ENCODE measurements around the gene ANKRD13B. TPM values are rescaled to one million over a fixed set of nuclear protein-coding genes. Genes with fewer than 3 reads are reported as not detected.

ANKRD13B gene
- total RNA-seq, 1 donor from 2014 or later: 24.5 TPM

DNA sequence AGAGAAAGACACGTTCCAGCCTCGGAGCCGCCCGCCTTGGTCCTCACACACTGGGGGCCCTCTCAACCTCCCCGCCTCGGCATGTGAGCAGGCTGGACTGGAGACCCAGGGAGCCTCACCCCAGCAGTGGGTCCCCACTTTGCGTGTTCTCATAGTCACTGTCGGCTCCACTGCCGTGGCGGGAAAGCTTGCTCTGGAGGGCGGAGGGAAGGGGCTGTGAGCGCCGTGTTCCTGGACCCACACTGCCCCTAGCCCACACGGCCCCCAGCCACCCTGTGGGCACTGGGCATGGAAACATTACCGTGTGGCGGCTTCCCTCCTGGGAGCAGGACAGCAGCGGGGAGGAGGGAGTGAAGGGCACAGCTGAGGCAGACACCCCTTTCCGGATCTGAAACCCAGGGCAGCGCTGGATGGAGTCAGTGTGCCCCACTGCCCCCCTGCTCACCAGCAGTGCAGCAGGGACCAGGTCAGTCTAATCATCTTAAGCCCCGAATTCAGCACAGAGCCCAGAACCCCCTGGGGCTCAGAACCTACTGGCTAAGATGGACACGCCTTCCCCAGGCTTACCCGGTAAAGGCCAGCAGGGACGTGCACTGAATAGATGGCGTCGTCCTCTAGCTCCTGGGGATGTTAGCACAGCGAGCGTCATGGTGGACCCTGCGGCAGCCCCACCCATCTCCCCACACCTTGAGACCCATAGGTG lies 17.3 kb upstream of the ANKRD13B start:
- DNase-seq (ENCODE audit: low spot score): peak; percentile 78
- H3K36me3 Mint-ChIP-seq (ENCODE audit: low read depth): peaks cover 17% of the 10 kb centered on the region
- no peak overlapping the region for H3K27ac Mint-ChIP-seq (ENCODE audit: unreplicated experiment)
- no peak overlapping the region for H3K4me3 Mint-ChIP-seq (ENCODE audit: unreplicated experiment)
- no peaks in the 10 kb centered on the region for H3K27me3 Mint-ChIP-seq (ENCODE audit: low read depth)
- peaks cover 16% of the 10 kb centered on the region for H3K4me1 Mint-ChIP-seq (ENCODE audit: low read depth)
- TF ChIP-seq CTCF (IDR thresholded peaks at IDR 0.05): no peak
- no peaks in the 10 kb centered on the region for H3K9me3 Mint-ChIP-seq (ENCODE audit: low read depth)

DNA sequence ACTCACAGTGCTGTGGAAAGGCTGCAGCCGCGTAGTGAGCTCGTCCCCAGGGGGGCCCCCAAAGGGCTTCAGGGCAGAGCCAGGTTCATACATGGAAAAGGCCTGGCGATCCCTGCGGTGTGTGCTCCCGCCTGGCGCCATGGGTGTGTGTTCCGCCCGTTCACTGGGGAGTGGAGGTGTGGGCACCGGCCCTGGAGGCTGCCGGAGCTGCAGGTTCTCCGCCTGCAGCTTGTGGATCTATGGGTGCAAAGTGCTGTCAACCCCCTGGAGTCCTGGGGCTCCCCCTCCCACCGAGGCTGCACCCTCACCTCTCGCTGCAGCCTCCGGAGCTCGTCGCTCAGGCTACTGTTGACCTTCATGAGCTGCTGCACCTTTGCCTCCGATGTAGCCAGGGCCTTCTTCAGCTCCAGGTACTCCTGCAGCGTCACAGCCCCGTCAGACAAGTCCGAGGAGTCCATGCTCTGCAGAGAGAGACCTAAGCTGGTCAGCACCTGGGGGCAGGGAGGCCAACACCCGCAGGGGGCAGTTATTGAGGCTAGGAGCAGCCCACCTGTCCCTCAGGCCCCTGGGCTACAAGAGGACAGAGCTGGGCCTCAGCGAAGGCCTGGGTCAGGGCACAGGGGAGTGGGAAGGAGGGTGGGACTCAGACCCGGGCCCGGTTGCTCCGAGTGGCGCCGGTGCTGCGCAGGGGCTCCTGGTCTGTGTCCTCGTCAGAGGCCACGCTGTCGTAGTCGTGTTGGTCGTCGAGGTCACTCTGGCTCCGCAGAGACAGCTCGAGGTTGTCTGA lies 16.5 kb upstream of the ANKRD13B start:
- no peaks in the 10 kb centered on the region for H3K27me3 Mint-ChIP-seq (ENCODE audit: low read depth)
- no peak for TF ChIP-seq CTCF (IDR thresholded peaks at IDR 0.05)
- peaks cover 16% of the 10 kb centered on the region for H3K36me3 Mint-ChIP-seq (ENCODE audit: low read depth)
- H3K9me3 Mint-ChIP-seq (ENCODE audit: low read depth): no peaks in the 10 kb centered on the region
- H3K4me1 Mint-ChIP-seq (ENCODE audit: low read depth): peaks cover 10% of the 10 kb centered on the region
- H3K4me3 Mint-ChIP-seq (ENCODE audit: unreplicated experiment): no peak overlapping the region
- no peak overlapping the region for H3K27ac Mint-ChIP-seq (ENCODE audit: unreplicated experiment)
- no peak for DNase-seq (ENCODE audit: low spot score)

- no peaks in the 10 kb centered on the region for H3K27me3 Mint-ChIP-seq (ENCODE audit: low read depth)
- TF ChIP-seq CTCF (IDR thresholded peaks at IDR 0.05): no peak
- no peak for DNase-seq (ENCODE audit: low spot score)
- no peak overlapping the region for H3K4me3 Mint-ChIP-seq (ENCODE audit: unreplicated experiment)
- peaks cover 16% of the 10 kb centered on the region for H3K36me3 Mint-ChIP-seq (ENCODE audit: low read depth)
- no peaks in the 10 kb centered on the region for H3K9me3 Mint-ChIP-seq (ENCODE audit: low read depth)
- H3K4me1 Mint-ChIP-seq (ENCODE audit: low read depth): peaks cover 10% of the 10 kb centered on the region
- no peak overlapping the region for H3K27ac Mint-ChIP-seq (ENCODE audit: unreplicated experiment)
Observed at GRCh38 chr17:29577001-29577370, 15.9 kb upstream of the ANKRD13B start.

DNA sequence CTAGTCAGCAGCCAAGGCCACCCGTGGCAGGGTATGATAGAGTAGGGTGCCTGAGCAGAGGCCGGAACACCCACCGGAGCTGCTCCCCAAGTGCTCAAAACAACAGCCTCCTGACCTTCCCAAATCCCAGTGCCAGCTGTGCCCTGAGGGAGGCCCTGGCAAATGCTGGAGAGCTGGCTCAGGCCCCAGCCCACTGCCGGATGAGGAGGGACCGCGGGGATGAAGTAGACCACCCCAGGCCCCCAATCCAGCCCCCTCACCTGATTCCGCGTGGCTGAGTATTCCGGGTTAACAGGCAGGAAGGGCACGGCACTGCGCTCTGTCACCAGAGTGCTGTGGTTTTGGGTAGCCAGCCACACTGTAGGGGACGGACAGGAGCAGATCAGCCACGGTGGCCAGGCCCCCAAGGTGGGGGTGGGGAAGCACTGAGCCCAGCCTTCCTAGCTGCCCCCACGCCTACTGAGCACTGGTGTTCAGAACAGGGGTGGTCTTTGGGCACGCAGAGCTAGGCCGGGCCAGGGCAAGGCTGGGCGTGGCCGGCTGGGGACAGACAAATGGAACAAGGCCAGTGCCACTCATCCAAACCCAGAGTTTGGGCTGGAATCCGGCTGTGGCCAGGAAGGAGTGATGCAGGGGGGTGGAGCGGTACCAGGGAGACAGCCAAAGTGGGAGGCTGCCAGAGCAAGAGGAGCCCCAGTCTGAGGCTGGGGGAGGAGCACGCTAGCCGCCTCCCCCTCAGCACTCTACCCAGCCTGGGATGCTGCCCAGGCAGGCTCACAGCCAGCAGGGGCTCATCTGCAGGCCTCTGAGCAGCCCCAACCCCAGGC lies 15.3 kb upstream of the ANKRD13B start:
- H3K9me3 Mint-ChIP-seq (ENCODE audit: low read depth): no peaks in the 10 kb centered on the region
- no peaks in the 10 kb centered on the region for H3K27me3 Mint-ChIP-seq (ENCODE audit: low read depth)
- peaks cover 10% of the 10 kb centered on the region for H3K4me1 Mint-ChIP-seq (ENCODE audit: low read depth)
- peaks cover 18% of the 10 kb centered on the region for H3K36me3 Mint-ChIP-seq (ENCODE audit: low read depth)
- TF ChIP-seq CTCF (IDR thresholded peaks at IDR 0.05): no peak
- no peak overlapping the region for H3K27ac Mint-ChIP-seq (ENCODE audit: unreplicated experiment)
- no peak for DNase-seq (ENCODE audit: low spot score)
- no peak overlapping the region for H3K4me3 Mint-ChIP-seq (ENCODE audit: unreplicated experiment)
